ENCODE data around the gene CIDEA. TPM values are rescaled to one million over a fixed set of nuclear protein-coding genes. Genes with fewer than 3 reads are reported as not detected.

The CIDEA gene
- total RNA-seq, 1 experiment from 2014 or later, result not detected

GRCh38 chr18:12324991-12325725 lies 71.0 kb downstream of the CIDEA start:
- ChIA-PET CTCF (interaction anchor here (0.5 kb wide), 1 partner anchor 361 kb away, joined by 3 read pairs; no protein-coding TSS in a partner anchor), POLR2A (ENCODE audit: unreplicated experiment) (no interaction called here)
- Histone ChIP-seq H3K27me3 (ENCODE audit: low read length) (no peaks in the 10 kb centered on the region), H3K27ac (ENCODE audit: low read length) (no peak overlapping the region), H3K4me1 (ENCODE audit: insufficient read depth, low read length) (no peaks in the 10 kb centered on the region), H2AFZ (ENCODE audit: low read length) (no peak overlapping the region), H3K36me3 (ENCODE audit: low read depth, low read length) (peaks cover 33% of the 10 kb centered on the region), H3F3A (ENCODE audit: low read length, unreplicated experiment) (peaks cover 4% of the 10 kb centered on the region), H3K9me2 (replicated peaks; ENCODE audit: low read length) (no peaks in the 10 kb centered on the region), H3K79me2 (ENCODE audit: low read length) (0 out of 2 replicates have a peak, but pooled peaks cover 4% of the 10 kb centered on the region), H3K4me2 (ENCODE audit: low read length) (no peak overlapping the region), H3K9me3 (ENCODE audit: low read length) (no peaks in the 10 kb centered on the region), H3K9ac (ENCODE audit: low read length) (no peak overlapping the region), H3K4me3 (ENCODE audit: low read length) (no peak overlapping the region), H4K20me1 (ENCODE audit: low read length) (no peaks in the 10 kb centered on the region)
- TF ChIP-seq EZH2 (IDR thresholded peaks at IDR 0.05; ENCODE audit: low read length, unreplicated experiment) (no peak), EZH2phosphoT487 (IDR thresholded peaks at IDR 0.05; ENCODE audit: borderline replicate concordance, low read length) (no peak), CTCF (conservative IDR thresholded peaks at IDR 0.05; ENCODE audit: low read depth, low read length) (no peak)
- intact Hi-C loops (cut with micrococcal nuclease), result no loop called here
- DNase-seq (no peak), ATAC-seq (no peak)
- BruUV-seq (replicated peaks), result no TSS peak

GRCh38 chr18:12325726-12326245 lies 71.6 kb downstream of the CIDEA start:
- Histone ChIP-seq H3K4me2 (ENCODE audit: low read length) (no peak overlapping the region), H3F3A (ENCODE audit: low read length, unreplicated experiment) (peaks cover 4% of the 10 kb centered on the region), H4K20me1 (ENCODE audit: low read length) (no peaks in the 10 kb centered on the region), H3K9me2 (replicated peaks; ENCODE audit: low read length) (no peaks in the 10 kb centered on the region), H3K4me3 (ENCODE audit: low read length) (no peak overlapping the region), H2AFZ (ENCODE audit: low read length) (no peak overlapping the region), H3K9ac (ENCODE audit: low read length) (no peak overlapping the region), H3K4me1 (ENCODE audit: insufficient read depth, low read length) (no peaks in the 10 kb centered on the region), H3K79me2 (ENCODE audit: low read length) (0 out of 2 replicates have a peak, but pooled peaks cover 4% of the 10 kb centered on the region), H3K36me3 (ENCODE audit: low read depth, low read length) (peaks cover 33% of the 10 kb centered on the region), H3K27ac (ENCODE audit: low read length) (no peak overlapping the region), H3K9me3 (ENCODE audit: low read length) (no peaks in the 10 kb centered on the region), H3K27me3 (ENCODE audit: low read length) (no peaks in the 10 kb centered on the region)
- BruUV-seq (replicated peaks), result no TSS peak
- no peak for DNase-seq
- TF ChIP-seq CTCF (conservative IDR thresholded peaks at IDR 0.05; ENCODE audit: low read depth, low read length), result no peak
- no peak for TF ChIP-seq EZH2 (IDR thresholded peaks at IDR 0.05; ENCODE audit: low read length, unreplicated experiment)
- no peak for TF ChIP-seq EZH2phosphoT487 (IDR thresholded peaks at IDR 0.05; ENCODE audit: borderline replicate concordance, low read length)
- POLR2A ChIA-PET (ENCODE audit: unreplicated experiment), result no interaction called here
- CTCF ChIA-PET, result no interaction called here
- intact Hi-C loops (cut with micrococcal nuclease), result no loop called here
- ATAC-seq, result no peak

Measured in PC-3 (cell line).